Fibroblast of villous mesenchyme (primary cell): Measurements from ENCODE around the gene AFG1L. TPM values are rescaled to one million over a fixed set of nuclear protein-coding genes. Genes with fewer than 3 reads are reported as not detected.
"Not testable (repeated sequence)": the region's sequence is repeated elsewhere in the genome, so short reads cannot be mapped to it uniquely, and the experiment has no call there.

Experiments
- DNase-seq: peaks from one replicate; pipeline ENCODE4 v3.0.0-alpha.2; 2010; ENCODE audit warnings: low read depth
- H3K4me3 ChIP-seq: 2 replicates; pipeline ENCODE4 v1.5.1; 2011; ENCODE audit warnings: low read depth, mild to moderate bottlenecking, low read length
- CTCF ChIP-seq: IDR thresholded peaks from 2 replicates; pipeline ENCODE4 v1.5.1; 2012; ENCODE audit warnings: low read depth, mild to moderate bottlenecking, low read length; ENCODE audit not compliant: insufficient read depth
- total RNA-seq: library from RNA; depleted of rRNA; stranded (reverse); fragments of >200 nt; gene quantifications from 2 replicates; pipeline ENCODE4 v1.2.3, GENCODE V29; 2012

The AFG1L gene
- total RNA-seq = 3.2 and 6.0 TPM in 2 replicates

GRCh38 chr6:108294727-108295625 is at the start of gene AFG1L:
AFG1L (plus strand) TSS chr6:108295054; CDS start chr6:108295080, 26 bp downstream.
- H3K4me3 ChIP-seq = peak within 1 kb of the TSS; percentile 94
- DNase-seq = peak; percentile 88
- TF ChIP-seq CTCF = no peak

GRCh38 chr6:108245095-108245494 is 49.8 kb upstream of the AFG1L start:
- not testable (repeated sequence) for DNase-seq

GRCh38 chr6:108247965-108248536 is 46.8 kb upstream of the AFG1L start:
- peak; percentile 54 for DNase-seq
- no peak for TF ChIP-seq CTCF
- no peak overlapping the region for H3K4me3 ChIP-seq

More at GRCh38 chr6:108245095-108245494, 49.8 kb upstream of the AFG1L start:
- not testable (repeated sequence) for H3K4me3 ChIP-seq

- peak; percentile 44 for DNase-seq
- peak; percentile 51 for TF ChIP-seq CTCF
Observed at GRCh38 chr6:108250240-108250866, 44.5 kb upstream of the AFG1L start.

GRCh38 chr6:108251252-108251651 is 43.6 kb upstream of the AFG1L start:
- DNase-seq = no peak
- H3K4me3 ChIP-seq = no peak overlapping the region
- TF ChIP-seq CTCF = no peak

More at GRCh38 chr6:108250240-108250866, 44.5 kb upstream of the AFG1L start:
- H3K4me3 ChIP-seq = no peak overlapping the region

- H3K4me3 ChIP-seq = no peak overlapping the region
- DNase-seq = no peak
- no peak for TF ChIP-seq CTCF
Observed at GRCh38 chr6:108252055-108252454, 42.8 kb upstream of the AFG1L start.

- H3K4me3 ChIP-seq = no peak overlapping the region
- TF ChIP-seq CTCF = no peak
- no peak for DNase-seq
Observed at GRCh38 chr6:108253241-108253640, 41.6 kb upstream of the AFG1L start.
